Stimulated activated CD4-positive, alpha-beta T cell treated with anti-CD3 and anti-CD28 coated beads, Interleukin-2, amount 100 ng/mL, for 24 hours (primary cell): ENCODE data around the gene USH2A.

Experiments used
- DNase-seq, 2 donors: peaks; one replicate each; pipeline ENCODE4 v3.0.0-alpha.2; 2020

Gene USH2A

GRCh38 chr1:215617979-215618378, 805.3 kb downstream of the USH2A start:
- DNase-seq: no peak

- no peak for DNase-seq
Observed at GRCh38 chr1:215612391-215612790, 810.9 kb downstream of the USH2A start.

- no peak for DNase-seq
Observed at GRCh38 chr1:215608646-215609045, 814.6 kb downstream of the USH2A start.

- no peak for DNase-seq
Observed at GRCh38 chr1:215607412-215607811, 815.8 kb downstream of the USH2A start.

GRCh38 chr1:215606564-215607168, 816.6 kb downstream of the USH2A start:
- DNase-seq: no peak

GRCh38 chr1:215606036-215606435, 817.2 kb downstream of the USH2A start:
- no peak for DNase-seq

GRCh38 chr1:215605011-215605621, 818.1 kb downstream of the USH2A start:
- DNase-seq: no peak

GRCh38 chr1:215603319-215603718, 819.9 kb downstream of the USH2A start:
- no peak for DNase-seq

- DNase-seq: no peak
Observed at GRCh38 chr1:215601276-215601675, 822.0 kb downstream of the USH2A start.

GRCh38 chr1:215600867-215601266, 822.4 kb downstream of the USH2A start:
- no peak for DNase-seq

- DNase-seq: no peak
Observed at GRCh38 chr1:215600258-215600792, 822.9 kb downstream of the USH2A start.

GRCh38 chr1:215599418-215600074, 823.7 kb downstream of the USH2A start:
- DNase-seq: no peak

GRCh38 chr1:215597961-215598360, 825.3 kb downstream of the USH2A start:
- no peak for DNase-seq

GRCh38 chr1:215595231-215595630, 828.0 kb downstream of the USH2A start:
- DNase-seq: no peak

- DNase-seq: no peak
Observed at GRCh38 chr1:215594640-215595039, 828.6 kb downstream of the USH2A start.

- DNase-seq: no peak
Observed at GRCh38 chr1:215590779-215591491, 832.3 kb downstream of the USH2A start.

GRCh38 chr1:215589650-215590435, 833.4 kb downstream of the USH2A start:
- no peak for DNase-seq

- no peak for DNase-seq
Observed at GRCh38 chr1:215584389-215584788, 838.9 kb downstream of the USH2A start.

- DNase-seq: no peak
Observed at GRCh38 chr1:215583185-215583749, 840.0 kb downstream of the USH2A start.

GRCh38 chr1:215581896-215582295, 841.4 kb downstream of the USH2A start:
- DNase-seq: no peak
